Gastroesophageal sphincter (tissue), 4 donors: ENCODE results near the gene FAM83D. TPM values are rescaled to one million over a fixed set of nuclear protein-coding genes. Genes with fewer than 3 reads are reported as not detected.
A peak's percentile ranks its signal among the peaks of the same experiment; 100 is the strongest.

ENCODE experiments used
- ATAC-seq: fragments of 150-250 bp; one replicate; pipeline ENCODE4 v1.9.1; 2016; ENCODE audit warnings: mild to moderate bottlenecking, moderate library complexity
- H3K27ac ChIP-seq, 4 donors: fragments of 200-600 bp; sonication (generic) in 3 of 4; 1 replicate in 3 of 4; 2 replicates in 1 of 4; pipeline ENCODE4 v1.5.1; 2016 to 2019
- H3K27me3 ChIP-seq: fragments of 200-600 bp; sonication (generic); one replicate; pipeline ENCODE4 v1.5.1; 2019
- H3K36me3 ChIP-seq, 2 donors: fragments of 200-600 bp; sonication (generic); one replicate each; pipeline ENCODE4 v1.5.1; 2019; ENCODE audit warnings: control low read depth in 1 of 2
- H3K4me1 ChIP-seq, 3 donors: fragments of 200-600 bp; sonication (generic); 1 replicate in 2 of 3; 2 replicates in 1 of 3; pipeline ENCODE4 v1.5.1; 2016 to 2019; ENCODE audit warnings: control low read depth in 2 of 3
- H3K4me3 ChIP-seq, 2 donors: fragments of 200-600 bp; sonication (generic); one replicate each; pipeline ENCODE4 v1.5.1; 2019; ENCODE audit warnings: mild to moderate bottlenecking in 1 of 2, moderate library complexity in 1 of 2
- H3K9me3 ChIP-seq, 3 donors: fragments of 200-600 bp; sonication (generic); one replicate each; pipeline ENCODE4 v1.5.1; 2017 to 2019; ENCODE audit warnings: control low read depth in 2 of 3
- CTCF ChIP-seq, 4 experiments: fragments of 200-600 bp in 2 of 4; fragments of 450-650 bp in 2 of 4; sonication (generic) in 1 of 4; IDR thresholded peaks; one replicate each; pipeline ENCODE4 v1.5.1; 2017 to 2019; ENCODE audit warnings: antibody characterized with exemption in 4 of 4, mild to moderate bottlenecking in 2 of 4, moderate library complexity in 2 of 4
- EP300 ChIP-seq: sonication (generic); formaldehyde crosslinking; IDR thresholded peaks from one replicate; pipeline ENCODE4 v1.6.1; 2017; ENCODE audit warnings: antibody characterized with exemption, mild to moderate bottlenecking
- POLR2A ChIP-seq, 2 donors: fragments of 450-650 bp; IDR thresholded peaks; one replicate each; pipeline ENCODE4 v1.6.1; 2017; ENCODE audit warnings: antibody characterized with exemption in 2 of 2, mild to moderate bottlenecking in 2 of 2, moderate library complexity in 1 of 2
- POLR2AphosphoS5 ChIP-seq: sonication (generic); formaldehyde crosslinking; IDR thresholded peaks from one replicate; pipeline ENCODE4 v1.6.1; 2017; ENCODE audit warnings: antibody characterized with exemption
- WGBS, 2 donors: methylation state at CpG; one replicate each; pipeline ENCODE4 v1.1.5; 2018; ENCODE audit warnings: low coverage in 1 of 2; 5-methylcytosine and 5-hydroxymethylcytosine counted together
- total RNA-seq, 4 donors: library from RNA; depleted of rRNA; stranded (reverse); fragments of >200 nt; gene quantifications; one replicate each; pipeline ENCODE4 v1.1.0, GENCODE V29; 2016

The FAM83D gene
- total RNA-seq, 4 donors from 2014 or later = 62.7 to 240 (median 158) TPM

GRCh38 chr20:38892091-38892981 is 33.9 kb upstream of the FAM83D start:
- Histone ChIP-seq H3K27me3 (peaks cover 41% of the 10 kb centered on the region), H3K36me3 (peaks cover 0 to 4% of the 10 kb centered on the region in 2 donors), H3K4me3 (no peak overlapping the region), H3K4me1 (peaks cover 0 to 8% (median 5%) of the 10 kb centered on the region in 3 donors), H3K9me3 (no peaks in the 10 kb centered on the region), H3K27ac (no peak overlapping the region)
- no peak for ATAC-seq
- WGBS, 2 donors = 64 to 65% methylated on average over 5 to 10 of the region's 11 CpGs
- TF ChIP-seq POLR2AphosphoS5 (no peak), EP300 (no peak), POLR2A (IDR thresholded peaks at IDR 0.05) (no peak), CTCF (IDR thresholded peaks at IDR 0.05) (no peak)

GRCh38 chr20:38893056-38893564 is 33.1 kb upstream of the FAM83D start:
- Histone ChIP-seq H3K27ac (peak overlapping the region in 1 of 4 donors; percentile 19), H3K4me1 (peaks cover 0 to 8% (median 5%) of the 10 kb centered on the region in 3 donors), H3K4me3 (no peak overlapping the region), H3K27me3 (peaks cover 34% of the 10 kb centered on the region), H3K9me3 (no peaks in the 10 kb centered on the region), H3K36me3 (peaks cover 0 to 4% of the 10 kb centered on the region in 2 donors)
- 7 to 17% methylated on average over 4 to 5 of the region's 6 CpGs for WGBS, 2 donors
- no peak for ATAC-seq
- TF ChIP-seq CTCF (IDR thresholded peaks at IDR 0.05) (no peak), EP300 (no peak), POLR2A (IDR thresholded peaks at IDR 0.05) (no peak), POLR2AphosphoS5 (no peak)

GRCh38 chr20:38893565-38894090 is 32.6 kb upstream of the FAM83D start:
- ATAC-seq = peak; percentile 75
- Histone ChIP-seq H3K4me3 (peak overlapping the region in 1 of 2 donors; percentile 9), H3K27me3 (peaks cover 34% of the 10 kb centered on the region), H3K36me3 (peaks cover 0 to 4% of the 10 kb centered on the region in 2 donors), H3K27ac (peak overlapping the region in 1 of 4 donors; percentile 19), H3K9me3 (no peaks in the 10 kb centered on the region), H3K4me1 (peaks cover 0 to 8% (median 5%) of the 10 kb centered on the region in 3 donors)
- 18 to 22% methylated on average over 8 to 10 of the region's 25 CpGs for WGBS, 2 donors
- TF ChIP-seq POLR2AphosphoS5 = no peak
- peak in 3 of 4 experiments; percentile 55 to 92 (median 62) for TF ChIP-seq CTCF (IDR thresholded peaks at IDR 0.05)

GRCh38 chr20:38894091-38894847 is 31.9 kb upstream of the FAM83D start:
- peaks cover 39% of the 10 kb centered on the region for H3K27me3 ChIP-seq

More at GRCh38 chr20:38894091-38894847, 31.9 kb upstream of the FAM83D start:
- no peak for TF ChIP-seq POLR2A (IDR thresholded peaks at IDR 0.05)
- TF ChIP-seq EP300 = no peak
- no peak for TF ChIP-seq POLR2AphosphoS5
- TF ChIP-seq CTCF (IDR thresholded peaks at IDR 0.05) = peak in 1 of 4 experiments; percentile 11
- Histone ChIP-seq H3K4me1 (peaks cover 0 to 8% (median 5%) of the 10 kb centered on the region in 3 donors), H3K4me3 (peak overlapping the region in 1 of 2 donors; percentile 9), H3K36me3 (peaks cover 0 to 4% of the 10 kb centered on the region in 2 donors), H3K27ac (no peak overlapping the region), H3K9me3 (no peaks in the 10 kb centered on the region)
- peak; percentile 48 for ATAC-seq
- 8 to 39% methylated on average over 7 to 15 of the region's 30 CpGs for WGBS, 2 donors
